ENCODE data around the gene KRTAP10-6.
"Not testable (repeated sequence)": the region's sequence is repeated elsewhere in the genome, so short reads cannot be mapped to it uniquely, and the experiment has no call there.

Gene KRTAP10-6

DNA sequence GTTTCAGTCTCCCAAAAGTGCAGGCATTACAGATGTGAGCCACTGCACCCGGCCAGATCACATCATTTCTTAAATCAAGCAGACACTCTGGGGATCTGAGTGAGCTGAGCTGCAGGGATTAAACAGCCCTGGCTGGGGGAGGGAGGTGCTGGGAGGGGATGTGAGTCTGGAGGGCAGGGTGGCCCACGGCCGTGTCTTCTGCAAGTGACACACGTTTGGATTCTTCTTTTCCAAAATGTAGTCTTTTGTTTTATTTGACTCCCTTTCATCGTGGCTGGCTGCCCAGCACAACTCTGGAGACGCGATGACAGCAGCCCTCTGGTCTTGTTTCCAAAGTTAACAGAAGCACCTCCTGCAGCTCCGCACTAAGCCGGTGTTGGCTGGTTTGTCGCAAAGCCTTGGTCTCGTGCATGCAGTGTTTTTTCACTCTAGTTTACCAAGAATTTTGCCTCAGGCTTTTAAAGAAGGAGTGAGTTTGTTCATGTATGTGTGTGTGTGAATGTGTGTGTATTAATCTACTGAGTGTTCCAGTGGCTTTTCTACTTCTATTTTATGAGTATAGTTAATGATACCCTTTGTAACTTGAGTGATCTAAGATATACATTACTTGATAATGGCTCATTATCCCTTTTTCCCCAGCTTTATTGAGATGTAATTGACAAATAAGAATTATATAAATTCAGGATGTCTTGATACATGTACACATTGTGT, 9.1 kb downstream of the KRTAP10-6 start:
- CTCF ChIA-PET = no interaction called here
- DNase-seq (ENCODE audit: extremely low spot score) = no peak
- TF ChIP-seq PKNOX1 (IDR thresholded peaks at IDR 0.05) (0 out of 2 replicates have a peak, but pooled peaks have one; percentile 10), CTBP1 (IDR thresholded peaks at IDR 0.05; ENCODE audit: borderline replicate concordance) (no peak)
- POLR2A ChIA-PET = no interaction called here

DNA sequence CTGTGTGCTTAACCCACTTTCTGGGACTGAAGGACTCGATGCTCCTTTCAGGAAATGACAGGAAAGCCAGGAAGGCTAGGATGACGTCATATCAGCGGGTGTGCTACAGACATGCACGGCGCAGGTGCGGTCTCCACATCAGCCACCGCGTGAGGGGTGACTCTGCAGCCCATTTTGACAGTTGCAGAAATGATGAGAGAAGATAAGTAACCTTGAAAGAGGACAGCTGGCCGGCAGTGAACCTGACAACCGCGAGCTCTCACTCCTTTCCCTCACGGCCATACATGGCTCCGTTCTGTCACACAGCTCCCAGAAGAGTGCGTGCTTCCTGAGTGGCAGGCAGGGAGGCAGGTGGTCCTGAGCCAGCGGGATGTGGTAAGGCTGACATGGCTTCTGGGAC, 10.2 kb downstream of the KRTAP10-6 start:
- CTCF ChIA-PET = no interaction called here
- DNase-seq (ENCODE audit: extremely low spot score) = no peak
- POLR2A ChIA-PET = no interaction called here
- no peak for TF ChIP-seq PKNOX1 (IDR thresholded peaks at IDR 0.05)
- TF ChIP-seq CTBP1 (IDR thresholded peaks at IDR 0.05; ENCODE audit: borderline replicate concordance) = no peak

GRCh38 chr21:44581158-44581557, 11.1 kb downstream of the KRTAP10-6 start:
- TF ChIP-seq PKNOX1 (IDR thresholded peaks at IDR 0.05) (no peak), SUZ12 (IDR thresholded peaks at IDR 0.05) (no peak), LEF1 (IDR thresholded peaks at IDR 0.05; ENCODE audit: borderline replicate concordance) (no peak), NFRKB (IDR thresholded peaks at IDR 0.05) (no peak), ZNF384 (IDR thresholded peaks at IDR 0.05) (no peak), ARNT (IDR thresholded peaks at IDR 0.05) (no peak), SP1 (IDR thresholded peaks at IDR 0.05) (no peak), HDGF (IDR thresholded peaks at IDR 0.05; ENCODE audit: borderline replicate concordance) (no peak), BHLHE40 (IDR thresholded peaks at IDR 0.05; ENCODE audit: borderline replicate concordance) (no peak), FOXM1 (IDR thresholded peaks at IDR 0.05; ENCODE audit: borderline replicate concordance) (no peak), FOXK2 (IDR thresholded peaks at IDR 0.05) (no peak), L3MBTL2 (conservative IDR thresholded peaks at IDR 0.05) (no peak), CTBP1 (IDR thresholded peaks at IDR 0.05; ENCODE audit: borderline replicate concordance) (no peak), FOXA1 (IDR thresholded peaks at IDR 0.05) (no peak), ELF4 (IDR thresholded peaks at IDR 0.05) (no peak), TARDBP (IDR thresholded peaks at IDR 0.05) (no peak)
- no peak for DNase-seq (ENCODE audit: extremely low spot score)
- CTCF ChIA-PET = no interaction called here
- POLR2A ChIA-PET = no interaction called here

DNA sequence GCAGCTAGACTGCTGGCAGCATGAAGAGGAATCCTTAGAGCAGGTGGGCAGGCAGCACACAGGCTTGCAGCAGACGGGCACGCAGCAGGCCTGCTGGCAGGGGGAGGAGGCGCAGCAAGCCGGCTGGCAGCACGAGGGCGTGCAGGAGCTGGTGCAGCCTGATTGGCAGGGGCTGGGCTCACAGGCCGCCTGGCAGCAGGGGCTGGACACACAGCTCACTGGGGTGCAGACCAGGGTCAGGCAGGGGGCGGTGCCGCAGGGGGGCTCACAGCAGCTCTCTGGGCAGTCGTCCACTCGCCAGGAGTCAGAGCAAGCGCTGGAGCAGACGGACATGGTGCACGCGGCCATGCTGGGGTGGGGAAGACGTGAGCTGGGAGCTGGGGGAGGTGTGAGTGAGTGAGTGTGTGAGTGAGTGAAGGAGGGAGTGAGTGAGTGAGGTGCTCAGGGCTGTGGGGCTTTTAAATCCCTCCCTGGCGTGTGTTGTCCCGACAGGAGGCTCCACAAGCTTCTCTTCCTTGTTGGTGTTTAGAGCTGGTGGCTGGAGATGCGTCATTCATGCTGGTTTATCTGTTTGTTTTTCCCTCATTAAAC, 12.0 kb downstream of the KRTAP10-6 start, which contains the start of gene KRTAP10-5:
TSS of gene KRTAP10-5 (minus strand) at position 374 of the 591 bp plus-strand sequence. CDS start at position 348, 26 bp downstream.
- CTCF ChIA-PET; POLR2A ChIA-PET; DNase-seq (ENCODE audit: extremely low spot score): not testable (repeated sequence)

DNA sequence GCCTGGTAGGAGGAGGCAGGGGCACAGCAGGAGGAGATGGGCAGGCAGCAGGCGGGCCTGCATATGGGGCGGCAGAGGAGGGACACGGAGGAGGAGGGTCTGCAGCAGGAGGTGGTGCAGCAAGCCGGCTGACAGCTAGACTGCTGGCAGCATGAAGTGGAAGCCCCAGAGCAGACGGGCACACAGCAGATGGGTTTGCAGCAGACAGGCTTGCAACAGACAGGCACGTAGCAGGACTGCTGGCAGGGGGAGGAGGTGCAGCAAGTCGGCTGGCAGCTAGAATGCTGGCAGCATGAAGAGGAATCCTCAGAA, 12.5 kb downstream of the KRTAP10-6 start:
- no peak for DNase-seq (ENCODE audit: extremely low spot score)
- TF ChIP-seq SP1 (IDR thresholded peaks at IDR 0.05) (no peak), TARDBP (IDR thresholded peaks at IDR 0.05) (no peak), CTBP1 (IDR thresholded peaks at IDR 0.05; ENCODE audit: borderline replicate concordance) (no peak), LEF1 (IDR thresholded peaks at IDR 0.05; ENCODE audit: borderline replicate concordance) (no peak), PKNOX1 (IDR thresholded peaks at IDR 0.05) (no peak), L3MBTL2 (conservative IDR thresholded peaks at IDR 0.05) (no peak), FOXA1 (IDR thresholded peaks at IDR 0.05) (no peak), BHLHE40 (IDR thresholded peaks at IDR 0.05; ENCODE audit: borderline replicate concordance) (no peak), HDGF (IDR thresholded peaks at IDR 0.05; ENCODE audit: borderline replicate concordance) (no peak), ELF4 (IDR thresholded peaks at IDR 0.05) (no peak), NFRKB (IDR thresholded peaks at IDR 0.05) (no peak), ARNT (IDR thresholded peaks at IDR 0.05) (no peak), ZNF384 (IDR thresholded peaks at IDR 0.05) (no peak), FOXM1 (IDR thresholded peaks at IDR 0.05; ENCODE audit: borderline replicate concordance) (no peak), FOXK2 (IDR thresholded peaks at IDR 0.05) (no peak), SUZ12 (IDR thresholded peaks at IDR 0.05) (no peak)
- POLR2A ChIA-PET = no interaction called here
- CTCF ChIA-PET = no interaction called here

DNA sequence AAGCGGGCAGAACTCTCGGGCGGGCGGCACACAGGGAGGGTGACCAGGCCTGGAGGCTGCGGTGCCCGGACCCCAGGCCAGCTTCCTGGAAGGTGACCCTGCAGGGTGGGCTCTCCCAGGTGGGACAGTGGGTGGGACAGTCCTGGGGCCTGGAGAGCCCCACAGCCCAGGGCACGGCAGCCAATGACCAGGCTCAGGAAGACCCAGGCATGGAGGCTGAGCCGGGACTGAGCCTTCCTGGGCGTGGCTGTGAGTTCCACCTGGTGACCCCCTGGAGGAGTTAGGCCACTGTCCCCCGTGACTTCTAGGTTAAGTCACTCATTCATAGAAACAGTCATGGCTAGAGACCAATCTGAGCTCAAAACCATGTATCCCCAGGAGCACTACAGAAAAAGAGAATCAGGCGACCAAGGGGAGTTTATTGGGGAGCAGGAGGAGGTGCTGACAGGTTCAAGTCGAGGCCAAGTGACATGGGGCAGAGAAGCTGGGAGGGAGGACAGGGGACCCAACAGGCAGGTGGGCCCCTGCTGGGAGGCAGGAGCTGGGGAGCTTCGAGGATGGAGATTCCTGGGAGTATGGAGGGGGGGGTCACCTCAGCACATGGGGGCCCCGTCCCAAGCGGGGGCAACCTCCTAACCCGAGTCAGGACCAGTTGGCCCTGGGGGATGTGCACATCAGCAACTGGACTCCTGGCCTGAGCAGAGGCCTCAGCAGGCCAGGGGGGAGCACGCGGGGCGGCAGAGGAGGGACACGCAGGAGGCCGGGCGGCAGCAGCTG, 13.1 kb downstream of the KRTAP10-6 start:
- TF ChIP-seq SUZ12 (IDR thresholded peaks at IDR 0.05) (no peak), L3MBTL2 (conservative IDR thresholded peaks at IDR 0.05) (no peak), TARDBP (IDR thresholded peaks at IDR 0.05) (no peak), CTBP1 (IDR thresholded peaks at IDR 0.05; ENCODE audit: borderline replicate concordance) (no peak), ZNF384 (IDR thresholded peaks at IDR 0.05) (no peak), BHLHE40 (IDR thresholded peaks at IDR 0.05; ENCODE audit: borderline replicate concordance) (no peak), SP1 (IDR thresholded peaks at IDR 0.05) (no peak), ARNT (IDR thresholded peaks at IDR 0.05) (no peak), NFRKB (IDR thresholded peaks at IDR 0.05) (no peak), FOXM1 (IDR thresholded peaks at IDR 0.05; ENCODE audit: borderline replicate concordance) (no peak), HDGF (IDR thresholded peaks at IDR 0.05; ENCODE audit: borderline replicate concordance) (no peak), LEF1 (IDR thresholded peaks at IDR 0.05; ENCODE audit: borderline replicate concordance) (no peak), PKNOX1 (IDR thresholded peaks at IDR 0.05) (no peak), ELF4 (IDR thresholded peaks at IDR 0.05) (no peak), FOXK2 (IDR thresholded peaks at IDR 0.05) (no peak)
- DNase-seq (ENCODE audit: extremely low spot score) = no peak
- CTCF ChIA-PET = no interaction called here
- POLR2A ChIA-PET = no interaction called here
